OCI-LY1 (cell line): ENCODE data around the gene GGT1.

ENCODE experiments used
- CTCF ChIP-seq: fragments of 200-600 bp; sonication (generic), shearing (Covaris generic); IDR thresholded peaks from 2 replicates; pipeline ENCODE4 v1.5.1; 2017; ENCODE audit warnings: mild to moderate bottlenecking, antibody characterized with exemption, low read length, moderate library complexity, mixed read lengths
- EZH2 ChIP-seq: fragments of 200-600 bp; sonication (generic), shearing (Covaris generic); IDR thresholded peaks from 2 replicates; pipeline ENCODE4 v1.8.0; 2017; ENCODE audit warnings: borderline replicate concordance, mixed run types, mild to moderate bottlenecking, antibody characterized with exemption, low read length, moderate library complexity, mixed read lengths

DNA sequence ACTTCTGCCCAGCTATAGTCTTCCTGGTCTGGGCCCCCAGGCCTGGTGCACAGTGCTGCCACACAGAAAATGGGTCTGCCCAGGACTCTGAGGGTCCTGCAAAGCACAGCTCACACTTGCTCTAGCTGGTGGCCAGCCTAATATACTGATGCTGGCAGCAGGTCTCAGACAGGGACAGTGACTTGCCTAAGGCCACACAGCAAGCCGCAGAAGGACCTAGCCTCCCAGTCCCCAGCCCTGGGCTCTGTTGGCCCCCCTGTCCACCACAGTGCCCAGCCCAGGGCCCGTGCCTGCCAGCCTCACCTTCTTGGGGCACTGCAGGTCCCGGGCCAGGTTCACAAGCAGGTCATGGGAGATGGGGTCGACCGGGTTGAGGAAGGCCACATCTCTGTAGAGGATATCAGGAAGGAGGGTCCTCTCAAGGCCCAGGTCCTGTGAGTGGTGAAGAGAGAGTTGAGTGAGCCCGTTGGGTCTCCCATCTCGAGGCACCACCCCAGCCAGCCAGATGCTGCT lies 13.4 kb upstream of the GGT1 start:
- TF ChIP-seq CTCF (no peak), EZH2 (no peak)
